Ascending aorta (tissue), 2 donors: ENCODE results near the gene RHOG. TPM values are rescaled to one million over a fixed set of nuclear protein-coding genes. Genes with fewer than 3 reads are reported as not detected.

Experiments used
- DNase-seq, 2 donors: peaks; one replicate each; pipeline ENCODE4 v3.0.0-alpha.2; 2019; ENCODE audit warnings: low spot score in 2 of 2
- H3K27ac ChIP-seq, 2 donors: fragments of 200-600 bp; sonication (generic); one replicate each; pipeline ENCODE4 v1.5.1; 2016 to 2017; ENCODE audit warnings: mild to moderate bottlenecking in 1 of 2
- H3K27me3 ChIP-seq: fragments of 200-600 bp; sonication (generic); one replicate; pipeline ENCODE4 v1.5.1; 2017
- H3K36me3 ChIP-seq, 2 donors: fragments of 200-600 bp; sonication (generic); one replicate each; pipeline ENCODE4 v1.5.1; 2016
- H3K4me1 ChIP-seq, 2 donors: fragments of 200-600 bp; sonication (generic); one replicate each; pipeline ENCODE4 v1.5.1; 2016 to 2017; ENCODE audit warnings: mild to moderate bottlenecking in 1 of 2
- H3K4me3 ChIP-seq, 2 donors: fragments of 200-600 bp; sonication (generic); one replicate each; pipeline ENCODE4 v1.5.1; 2016 to 2017; ENCODE audit warnings: mild to moderate bottlenecking in 1 of 2
- H3K9me3 ChIP-seq, 2 donors: fragments of 200-600 bp; sonication (generic); one replicate each; pipeline ENCODE4 v1.5.1; 2016
- intact Hi-C: fragments of 100-400 bp; cut with DNase I; formaldehyde crosslinking; loops from one replicate; pipeline ENCODE4 v1.15.1; 2023
- total RNA-seq: library from RNA; depleted of rRNA; stranded (reverse); fragments of >200 nt; gene quantifications from one replicate; pipeline ENCODE4 v1.1.0, GENCODE V29; 2016
- TF ChIP-seq, protein P1 (sequence below), 3 experiments: fragments of 200-600 bp in 2 of 3; fragments of 450-650 bp in 1 of 3; sonication (generic) in 2 of 3; IDR thresholded peaks; one replicate each; pipeline ENCODE4 v1.5.1; 2016 to 2019; ENCODE audit warnings: antibody characterized with exemption in 3 of 3, mild to moderate bottlenecking in 1 of 3, moderate library complexity in 1 of 3

The RHOG gene
- total RNA-seq, 1 donor from 2014 or later, result 60.7 TPM

DNA sequence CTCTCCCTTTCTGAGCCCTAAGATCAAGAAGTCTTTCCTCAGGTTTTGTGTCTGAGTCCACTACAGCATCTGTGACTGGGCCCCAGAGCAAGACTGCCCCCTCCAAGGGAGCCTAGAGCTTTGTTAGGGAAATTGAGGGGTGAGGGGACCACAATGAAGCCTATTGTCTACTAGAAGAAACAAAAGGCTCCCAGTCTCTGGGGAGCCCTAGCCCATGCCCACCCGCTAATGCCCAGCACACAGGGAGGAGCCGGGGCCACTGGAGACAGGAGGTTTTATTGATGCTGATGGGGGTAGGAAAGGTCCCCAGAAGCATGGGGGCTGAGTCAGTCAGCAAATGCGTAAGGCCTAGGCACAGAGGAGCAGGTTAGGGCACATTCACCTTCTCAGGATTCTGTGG, 14.0 kb downstream of the RHOG start:
- no peak overlapping the region for H3K4me3 ChIP-seq
- no peaks in the 10 kb centered on the region for H3K9me3 ChIP-seq
- no peak overlapping the region for H3K27ac ChIP-seq
- H3K4me1 ChIP-seq, result no peaks in the 10 kb centered on the region
- DNase-seq, result no peak
- intact Hi-C loops, result no loop called here
- H3K27me3 ChIP-seq, result no peaks in the 10 kb centered on the region
- H3K36me3 ChIP-seq, result peaks cover 24 to 39% of the 10 kb centered on the region in 2 donors
- TF ChIP-seq, protein P1, sequence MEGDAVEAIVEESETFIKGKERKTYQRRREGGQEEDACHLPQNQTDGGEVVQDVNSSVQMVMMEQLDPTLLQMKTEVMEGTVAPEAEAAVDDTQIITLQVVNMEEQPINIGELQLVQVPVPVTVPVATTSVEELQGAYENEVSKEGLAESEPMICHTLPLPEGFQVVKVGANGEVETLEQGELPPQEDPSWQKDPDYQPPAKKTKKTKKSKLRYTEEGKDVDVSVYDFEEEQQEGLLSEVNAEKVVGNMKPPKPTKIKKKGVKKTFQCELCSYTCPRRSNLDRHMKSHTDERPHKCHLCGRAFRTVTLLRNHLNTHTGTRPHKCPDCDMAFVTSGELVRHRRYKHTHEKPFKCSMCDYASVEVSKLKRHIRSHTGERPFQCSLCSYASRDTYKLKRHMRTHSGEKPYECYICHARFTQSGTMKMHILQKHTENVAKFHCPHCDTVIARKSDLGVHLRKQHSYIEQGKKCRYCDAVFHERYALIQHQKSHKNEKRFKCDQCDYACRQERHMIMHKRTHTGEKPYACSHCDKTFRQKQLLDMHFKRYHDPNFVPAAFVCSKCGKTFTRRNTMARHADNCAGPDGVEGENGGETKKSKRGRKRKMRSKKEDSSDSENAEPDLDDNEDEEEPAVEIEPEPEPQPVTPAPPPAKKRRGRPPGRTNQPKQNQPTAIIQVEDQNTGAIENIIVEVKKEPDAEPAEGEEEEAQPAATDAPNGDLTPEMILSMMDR (IDR thresholded peaks at IDR 0.05), result no peak

DNA sequence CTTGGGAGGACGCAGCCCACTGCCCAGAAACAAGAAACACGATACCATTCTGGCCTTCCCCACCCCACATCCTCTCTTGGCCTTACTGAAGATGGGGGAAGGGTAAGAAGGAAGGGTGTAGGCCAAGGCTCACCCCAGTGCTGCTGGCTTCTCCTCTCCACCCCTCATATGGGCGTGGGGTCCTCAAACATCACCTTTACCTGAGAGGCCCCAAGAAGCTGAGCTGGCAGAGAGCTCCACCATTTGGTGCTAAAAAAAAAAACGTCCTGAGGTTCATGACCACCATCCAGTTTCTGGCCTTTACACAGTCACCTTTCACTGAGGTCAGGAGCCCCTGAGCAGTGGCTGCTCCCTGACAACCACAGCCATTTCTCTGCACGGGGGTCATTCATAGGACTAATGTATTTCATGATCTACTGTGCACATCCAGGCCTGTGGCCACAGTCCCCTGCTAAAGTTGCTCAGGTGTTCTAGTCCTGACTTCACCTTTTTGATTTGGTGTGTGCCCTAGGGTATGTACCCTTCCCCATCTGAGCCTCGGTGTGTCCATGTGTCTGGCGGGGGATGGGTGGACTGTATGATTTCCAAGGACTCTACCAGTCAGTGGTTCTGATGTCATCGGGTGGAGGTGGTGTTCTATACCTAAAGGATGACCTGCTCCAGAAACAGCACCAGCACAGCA, 15.1 kb downstream of the RHOG start:
- no peak overlapping the region for H3K27ac ChIP-seq
- no peaks in the 10 kb centered on the region for H3K4me1 ChIP-seq
- H3K9me3 ChIP-seq, result no peaks in the 10 kb centered on the region
- peaks cover 24 to 35% of the 10 kb centered on the region in 2 donors for H3K36me3 ChIP-seq
- no peaks in the 10 kb centered on the region for H3K27me3 ChIP-seq
- TF ChIP-seq, protein P1 (IDR thresholded peaks at IDR 0.05), result no peak
- intact Hi-C loops, result no loop called here
- H3K4me3 ChIP-seq, result no peak overlapping the region
- DNase-seq, result no peak

DNA sequence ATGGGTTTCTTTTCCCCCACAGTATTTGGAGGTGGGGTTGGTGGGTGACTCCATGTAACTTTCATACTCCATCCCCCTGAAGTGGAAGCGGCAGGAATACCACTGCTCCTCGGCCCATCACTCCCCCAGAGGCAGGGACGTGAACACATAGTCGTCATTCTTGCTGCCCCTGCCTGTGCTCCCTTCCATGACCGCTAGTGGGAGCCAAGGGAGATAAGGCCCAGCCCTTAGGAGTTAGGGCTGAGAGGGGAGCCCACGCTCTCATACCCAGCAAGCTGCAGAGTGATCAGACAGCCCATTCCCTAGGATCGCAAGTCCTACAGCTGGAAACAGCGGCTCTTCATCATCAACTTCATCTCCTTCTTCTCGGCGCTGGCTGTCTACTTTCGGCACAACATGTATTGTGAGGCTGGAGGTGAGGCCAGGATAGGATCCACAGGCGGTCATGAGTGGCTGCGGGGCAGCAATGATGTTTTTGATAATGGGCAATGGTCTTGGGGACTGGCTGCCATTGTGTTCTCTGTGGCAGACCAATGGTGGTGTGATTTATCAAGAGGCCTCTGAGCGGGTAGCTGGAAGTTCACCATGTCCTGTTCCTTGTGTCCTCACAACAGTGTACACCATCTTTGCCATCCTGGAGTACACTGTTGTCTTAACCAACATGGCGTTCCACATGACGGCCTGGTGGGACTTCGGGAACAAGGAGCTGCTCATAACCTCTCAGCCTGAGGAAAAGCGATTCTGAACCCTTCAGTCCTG, 15.9 kb downstream of the RHOG start:
- H3K27ac ChIP-seq, result no peak overlapping the region
- peak in 1 of 2 donors; percentile 71 for DNase-seq
- TF ChIP-seq, protein P1 (IDR thresholded peaks at IDR 0.05), result peak; percentile 41 to 51 (median 50)
- no peak overlapping the region for H3K4me3 ChIP-seq
- H3K36me3 ChIP-seq, result peaks cover 24 to 29% of the 10 kb centered on the region in 2 donors
- no peaks in the 10 kb centered on the region for H3K27me3 ChIP-seq
- no peaks in the 10 kb centered on the region for H3K4me1 ChIP-seq
- intact Hi-C loops, result no loop called here
- no peaks in the 10 kb centered on the region for H3K9me3 ChIP-seq

DNA sequence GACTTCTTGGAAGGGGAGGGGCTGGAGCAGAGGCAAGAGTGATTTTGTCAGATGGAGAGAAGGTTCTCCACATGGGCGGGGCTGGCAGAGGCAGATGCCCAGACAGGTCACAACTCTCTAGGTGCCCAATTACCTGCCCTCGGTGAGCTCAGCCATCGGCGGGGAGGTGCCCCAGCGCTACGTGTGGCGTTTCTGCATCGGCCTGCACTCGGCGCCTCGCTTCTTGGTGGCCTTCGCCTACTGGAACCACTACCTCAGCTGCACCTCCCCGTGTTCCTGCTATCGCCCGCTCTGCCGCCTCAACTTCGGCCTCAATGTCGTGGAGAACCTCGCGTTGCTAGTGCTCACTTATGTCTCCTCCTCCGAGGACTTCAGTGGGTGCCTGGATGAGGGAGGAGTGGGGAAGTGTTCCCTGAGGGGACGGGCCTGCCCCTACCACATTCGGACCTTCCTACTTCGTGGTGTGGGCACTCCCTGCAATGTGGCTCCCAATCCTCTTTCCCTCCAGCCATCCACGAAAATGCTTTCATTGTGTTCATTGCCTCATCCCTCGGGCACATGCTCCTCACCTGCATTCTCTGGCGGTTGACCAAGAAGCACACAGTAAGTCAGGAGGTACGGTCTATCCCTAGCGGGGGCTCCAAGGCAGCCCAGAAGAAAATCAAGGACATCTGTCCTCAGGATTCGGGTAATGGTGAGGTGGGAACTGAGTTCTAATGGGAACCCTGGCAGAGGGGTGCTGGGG, 16.8 kb downstream of the RHOG start:
- intact Hi-C loops, result no loop called here
- no peak for DNase-seq
- Histone ChIP-seq H3K4me1 (no peaks in the 10 kb centered on the region), H3K4me3 (no peak overlapping the region), H3K27me3 (no peaks in the 10 kb centered on the region), H3K27ac (no peak overlapping the region), H3K9me3 (no peaks in the 10 kb centered on the region), H3K36me3 (peaks cover 24 to 29% of the 10 kb centered on the region in 2 donors)
- TF ChIP-seq, protein P1 (IDR thresholded peaks at IDR 0.05), result no peak

DNA sequence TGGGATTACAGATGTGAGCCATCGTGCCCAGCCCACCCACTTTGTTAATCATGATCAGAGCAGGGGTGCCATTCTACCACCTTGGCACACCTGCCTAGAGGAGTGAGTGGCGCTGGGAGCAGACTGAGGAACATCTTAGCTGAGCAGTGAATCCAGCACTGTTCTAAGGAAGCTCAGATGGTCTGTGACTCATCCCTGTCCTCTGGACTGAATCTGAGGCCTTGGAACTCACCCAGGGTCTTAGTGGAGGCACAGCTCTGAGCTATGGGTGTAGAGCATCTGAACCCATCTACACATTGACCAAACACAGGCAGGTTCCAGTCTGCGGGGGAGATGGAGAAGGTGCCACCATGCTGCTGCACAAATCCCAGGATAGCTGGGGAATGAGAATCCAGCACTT, 17.5 kb downstream of the RHOG start:
- Histone ChIP-seq H3K27me3 (no peaks in the 10 kb centered on the region), H3K4me3 (no peak overlapping the region), H3K9me3 (no peaks in the 10 kb centered on the region), H3K4me1 (no peaks in the 10 kb centered on the region), H3K36me3 (peaks cover 24 to 29% of the 10 kb centered on the region in 2 donors), H3K27ac (no peak overlapping the region)
- TF ChIP-seq, protein P1 (IDR thresholded peaks at IDR 0.05), result no peak
- no peak for DNase-seq
- intact Hi-C loops, result no loop called here
